ENCODE results near the gene TRAF2.

Gene TRAF2

DNA sequence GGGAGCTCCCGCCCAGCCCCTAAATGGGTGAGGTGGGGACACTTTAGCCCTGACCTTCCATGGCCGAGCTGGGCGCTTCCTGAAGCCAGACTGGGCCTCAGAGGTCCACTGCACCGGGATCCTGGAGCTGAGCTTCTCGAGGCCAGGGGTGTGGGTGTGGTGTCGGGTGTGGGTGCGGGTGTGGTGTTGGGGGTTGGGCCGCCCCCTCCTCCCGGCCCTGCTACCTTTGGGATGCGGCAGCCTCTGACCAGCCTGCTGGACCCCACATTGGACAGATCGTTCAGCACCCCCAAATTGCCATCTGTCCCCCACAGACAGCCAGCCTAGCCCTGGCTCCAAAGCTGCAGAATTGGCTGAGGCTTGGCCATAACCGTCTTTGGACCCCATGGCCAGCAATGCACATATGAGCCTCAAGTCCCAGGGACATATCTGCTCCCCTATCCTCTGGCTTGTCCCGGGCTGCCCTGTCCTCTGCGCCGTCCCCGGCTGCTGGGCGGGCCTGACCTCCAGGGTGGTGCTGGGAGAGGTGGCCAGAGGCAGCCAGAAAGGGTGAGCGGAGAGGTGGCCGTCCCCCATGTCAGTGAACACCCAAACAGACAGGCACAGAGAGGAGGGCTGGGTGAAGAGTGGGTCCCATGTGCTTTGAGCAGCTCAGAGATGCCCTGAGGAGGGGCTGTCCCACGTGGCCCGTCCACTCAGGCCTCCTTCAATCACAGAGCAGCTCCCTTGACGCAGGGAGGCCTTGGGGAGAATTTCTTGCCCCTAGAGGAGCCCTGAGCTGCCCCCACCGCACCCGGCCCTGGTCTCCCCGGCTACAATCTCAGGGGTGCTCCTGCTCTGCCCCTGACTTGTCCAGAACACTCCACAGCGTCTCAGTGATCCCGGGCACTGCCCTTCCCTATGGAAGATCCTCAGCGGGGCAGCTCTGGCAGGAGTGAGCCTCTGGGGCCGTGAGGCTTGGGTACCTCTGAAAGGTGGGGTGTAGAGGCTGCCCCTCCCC lies 87.6 kb downstream of the TRAF2 start:
- in situ Hi-C loops (cut with MboI; ENCODE audit: low sequenced_read_pairs): no loop called here

DNA sequence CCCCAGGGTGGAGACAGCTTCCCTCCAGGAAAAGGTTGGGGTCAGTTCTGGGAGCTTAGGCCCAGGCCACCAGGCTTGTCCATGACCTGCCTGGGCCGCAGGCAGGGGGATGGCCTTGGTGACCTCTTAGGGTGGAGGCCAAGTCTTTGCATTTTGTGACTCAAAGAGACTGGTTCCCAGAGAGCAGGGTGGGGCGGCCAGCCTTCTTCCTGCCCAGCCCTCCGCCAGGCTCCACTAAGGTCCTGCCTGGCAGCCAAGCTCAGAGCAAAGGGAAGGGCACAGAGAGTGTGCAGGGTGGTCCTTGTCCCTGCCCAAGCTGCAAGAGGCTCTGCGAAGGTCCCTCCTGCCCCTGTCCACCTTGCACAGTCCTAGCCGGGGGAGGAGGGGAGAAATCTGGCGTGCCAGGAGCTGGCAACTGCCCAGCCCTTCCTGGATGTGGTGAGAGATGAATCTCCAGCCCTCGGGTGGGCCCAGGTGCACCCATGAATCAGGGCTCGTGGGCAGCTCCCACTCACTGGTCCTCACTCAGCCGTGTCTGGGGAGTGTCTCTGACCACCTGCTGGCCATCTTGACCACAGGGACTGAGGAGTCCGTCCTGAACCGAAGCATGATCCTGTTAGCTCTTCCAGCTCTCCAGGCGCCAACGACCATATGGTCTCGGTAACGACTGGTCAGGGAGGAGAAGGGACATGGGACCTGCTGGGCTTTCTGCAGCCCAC lies 88.7 kb downstream of the TRAF2 start:
- in situ Hi-C loops (cut with MboI; ENCODE audit: low sequenced_read_pairs): no loop called here

DNA sequence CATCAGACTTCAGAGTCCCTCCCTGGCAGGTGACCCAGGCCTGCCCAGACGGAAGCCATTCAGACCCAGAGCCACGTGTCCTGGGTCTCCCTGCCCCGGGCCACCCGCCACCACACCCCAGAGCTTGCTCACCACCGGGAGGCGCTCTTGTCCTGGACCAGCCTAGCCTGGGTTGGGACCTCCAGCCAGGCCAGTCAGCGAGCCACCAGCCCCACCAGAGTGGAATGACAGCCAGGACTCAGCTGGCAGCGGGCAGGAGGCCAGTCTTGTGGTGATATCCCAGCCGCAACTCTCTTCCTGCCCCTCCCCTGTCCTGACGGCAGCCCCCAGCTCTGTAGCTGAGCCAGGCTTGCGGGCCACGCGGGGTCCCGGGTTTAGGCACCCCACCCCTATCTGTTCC lies 89.3 kb downstream of the TRAF2 start:
- in situ Hi-C loops (cut with MboI; ENCODE audit: low sequenced_read_pairs): no loop called here
